NCI-H187 (cell line): ENCODE data around the gene CTDSPL2.
"Not testable (repeated sequence)": the region's sequence is repeated elsewhere in the genome, so short reads cannot be mapped to it uniquely, and the experiment has no call there.

Source experiments
- DNase-seq, 2 experiments: peaks; one replicate each; lab custom pipeline; 2025; lab: John Stamatoyannopoulos, UW

Gene CTDSPL2

GRCh38 chr15:44541282-44541958, 114.0 kb downstream of the CTDSPL2 start:
- no peak for DNase-seq

GRCh38 chr15:44542596-44542995, 115.2 kb downstream of the CTDSPL2 start:
- DNase-seq = no peak

GRCh38 chr15:44544745-44545144, 117.3 kb downstream of the CTDSPL2 start:
- DNase-seq = not testable (repeated sequence)

GRCh38 chr15:44545913-44546802, 118.7 kb downstream of the CTDSPL2 start:
- no peak for DNase-seq

GRCh38 chr15:44549152-44549551, 121.7 kb downstream of the CTDSPL2 start:
- not testable (repeated sequence) for DNase-seq

GRCh38 chr15:44550256-44550655, 122.8 kb downstream of the CTDSPL2 start:
- no peak for DNase-seq

- no peak for DNase-seq
Measured at GRCh38 chr15:44550734-44551133, 123.3 kb downstream of the CTDSPL2 start.

GRCh38 chr15:44554934-44555723, 127.7 kb downstream of the CTDSPL2 start:
- no peak for DNase-seq

GRCh38 chr15:44560926-44561325, 133.5 kb downstream of the CTDSPL2 start:
- not testable (repeated sequence) for DNase-seq

- DNase-seq = no peak
Measured at GRCh38 chr15:44565387-44566154, 138.1 kb downstream of the CTDSPL2 start.

GRCh38 chr15:44566155-44566540, 138.7 kb downstream of the CTDSPL2 start:
- no peak for DNase-seq

GRCh38 chr15:44568338-44568737, 140.9 kb downstream of the CTDSPL2 start:
- no peak for DNase-seq

- DNase-seq = no peak
Measured at GRCh38 chr15:44569316-44569715, 141.9 kb downstream of the CTDSPL2 start.

- DNase-seq = no peak
Measured at GRCh38 chr15:44570361-44570760, 142.9 kb downstream of the CTDSPL2 start.

- DNase-seq = no peak
Measured at GRCh38 chr15:44573386-44573785, 146.0 kb downstream of the CTDSPL2 start.

GRCh38 chr15:44574734-44575133, 147.3 kb downstream of the CTDSPL2 start:
- DNase-seq = no peak
